Lung (tissue), 12 donors: ENCODE results near the gene SMAP1. TPM values are rescaled to one million over a fixed set of nuclear protein-coding genes. Genes with fewer than 3 reads are reported as not detected.

ENCODE experiments used
- ATAC-seq: fragments of 200-7000 bp; cut with Tn5 transposase; one replicate; pipeline ENCODE4 v1.9.1; 2020; ENCODE audit warnings: moderate number of reproducible peaks; ENCODE audit not compliant: insufficient read depth, low FRiP score
- DNase-seq, 3 donors: peaks; one replicate each; pipeline ENCODE4 v3.0.0-alpha.2; 2013 to 2017
- H3K27ac ChIP-seq, 2 donors: one replicate each; pipeline ENCODE4 v1.5.1; 2013; ENCODE audit warnings: mild to moderate bottlenecking in 2 of 2, moderate library complexity in 2 of 2, control low read depth in 1 of 2, inconsistent platforms in 1 of 2, low read depth in 1 of 2, low read length in 1 of 2
- H3K27me3 ChIP-seq, 3 donors: one replicate each; pipeline ENCODE4 v1.5.1; 2013; ENCODE audit warnings: low read length in 2 of 3; ENCODE audit not compliant: control insufficient read depth in 3 of 3, insufficient read depth in 3 of 3
- H3K36me3 ChIP-seq, 4 donors: one replicate each; pipeline ENCODE4 v1.5.1; 2013; ENCODE audit warnings: low read length in 4 of 4, mild to moderate bottlenecking in 1 of 4, moderate library complexity in 1 of 4; ENCODE audit not compliant: control insufficient read depth in 4 of 4, insufficient read depth in 4 of 4
- H3K4me1 ChIP-seq, 5 donors: one replicate each; pipeline ENCODE4 v1.5.1; 2013; ENCODE audit warnings: low read length in 5 of 5, mild to moderate bottlenecking in 2 of 5, moderate library complexity in 1 of 5; ENCODE audit not compliant: control insufficient read depth in 5 of 5, insufficient read depth in 5 of 5
- H3K4me3 ChIP-seq: one replicate; pipeline ENCODE4 v1.5.1; 2013; ENCODE audit warnings: mild to moderate bottlenecking, control low read depth, moderate library complexity
- H3K9ac ChIP-seq, 2 donors: one replicate each; pipeline ENCODE4 v1.5.1; 2013; ENCODE audit warnings: low read length in 2 of 2, control low read depth in 1 of 2; ENCODE audit not compliant: insufficient read depth in 1 of 2
- H3K9me3 ChIP-seq, 4 donors: one replicate each; pipeline ENCODE4 v1.5.1; 2013; ENCODE audit warnings: low read length in 3 of 4, mild to moderate bottlenecking in 1 of 4, moderate library complexity in 1 of 4; ENCODE audit not compliant: control insufficient read depth in 4 of 4, insufficient read depth in 3 of 4
- WGBS, 2 donors: extraction: QIAGEN DNeasy Blood & Tissue Kit; methylation state at CpG; one replicate each; pipeline ENCODE4 v1.1.7; 2013; 5-methylcytosine and 5-hydroxymethylcytosine counted together
- polyA plus RNA-seq, 2 donors: library from polyadenylated mRNA; stranded (reverse); fragments of 200-250 nt; gene quantifications; one replicate each; pipeline ENCODE4 v1.2.1, GENCODE V29; 2013
- total RNA-seq, 2 donors: library from RNA; depleted of rRNA in 1 of 2; stranded (reverse); fragments of >200 nt in 1 of 2; gene quantifications; one replicate each; pipeline ENCODE4 v1.2.1, GENCODE V29; 2014 to 2021
- TF ChIP-seq, protein P1 (sequence below): IDR thresholded peaks from 2 replicates; pipeline ENCODE4 v1.5.1; 2012; ENCODE audit warnings: mild to moderate bottlenecking; ENCODE audit errors: control extremely low read depth, extremely low read depth
- donor health status: control.
- donor health status: control.
- donor health status: Bipolar disorder and iron deficiency.
- donor health status: healthy.
- donor health status: DM: yes; HTN: yes; CAD: no.

Gene SMAP1
- total and polyA plus RNA-seq, 4 donors = 16.5 to 31.8 (median 19.6) TPM

DNA sequence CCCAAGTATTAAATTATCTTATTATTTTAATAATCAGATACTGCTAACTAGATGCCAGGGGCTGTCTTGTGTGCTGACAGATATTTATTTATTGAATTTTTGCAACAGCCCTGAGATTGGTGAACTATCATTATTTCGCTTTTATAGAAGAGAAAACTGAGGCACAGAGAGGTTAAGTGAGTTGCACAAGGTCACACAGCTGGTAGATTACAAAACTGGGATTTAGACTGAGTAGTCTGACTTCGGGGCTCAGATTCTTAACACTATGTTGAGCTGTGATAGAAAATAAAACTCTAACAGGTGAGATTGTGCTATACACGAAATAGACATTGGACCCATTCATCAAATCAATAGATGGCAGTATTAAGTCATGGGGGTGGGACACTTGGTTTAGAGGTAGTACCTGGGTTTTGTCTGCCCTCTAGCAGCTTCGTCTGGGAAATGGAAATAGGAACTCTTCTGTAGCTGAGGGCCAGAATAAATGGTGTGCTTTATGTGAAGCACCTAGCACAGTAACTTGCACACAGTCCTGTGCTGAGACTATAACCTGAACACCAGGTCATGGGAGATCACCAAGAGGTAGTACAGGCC, 175.7 kb downstream of the SMAP1 start:
- no peaks in the 10 kb centered on the region for H3K27me3 ChIP-seq
- 92 to 97% methylated on average over 4 of the region's 4 CpGs for WGBS, 2 donors
- H3K4me3 ChIP-seq = no peak overlapping the region
- ATAC-seq = no peak
- H3K4me1 ChIP-seq = peaks cover 0 to 7% (median 0%) of the 10 kb centered on the region in 5 donors
- H3K9ac ChIP-seq = no peak overlapping the region
- DNase-seq = no peak
- H3K36me3 ChIP-seq = peaks cover 0 to 2% (median 0%) of the 10 kb centered on the region in 4 donors
- H3K9me3 ChIP-seq = no peaks in the 10 kb centered on the region
- no peak overlapping the region for H3K27ac ChIP-seq
- TF ChIP-seq, protein P1, sequence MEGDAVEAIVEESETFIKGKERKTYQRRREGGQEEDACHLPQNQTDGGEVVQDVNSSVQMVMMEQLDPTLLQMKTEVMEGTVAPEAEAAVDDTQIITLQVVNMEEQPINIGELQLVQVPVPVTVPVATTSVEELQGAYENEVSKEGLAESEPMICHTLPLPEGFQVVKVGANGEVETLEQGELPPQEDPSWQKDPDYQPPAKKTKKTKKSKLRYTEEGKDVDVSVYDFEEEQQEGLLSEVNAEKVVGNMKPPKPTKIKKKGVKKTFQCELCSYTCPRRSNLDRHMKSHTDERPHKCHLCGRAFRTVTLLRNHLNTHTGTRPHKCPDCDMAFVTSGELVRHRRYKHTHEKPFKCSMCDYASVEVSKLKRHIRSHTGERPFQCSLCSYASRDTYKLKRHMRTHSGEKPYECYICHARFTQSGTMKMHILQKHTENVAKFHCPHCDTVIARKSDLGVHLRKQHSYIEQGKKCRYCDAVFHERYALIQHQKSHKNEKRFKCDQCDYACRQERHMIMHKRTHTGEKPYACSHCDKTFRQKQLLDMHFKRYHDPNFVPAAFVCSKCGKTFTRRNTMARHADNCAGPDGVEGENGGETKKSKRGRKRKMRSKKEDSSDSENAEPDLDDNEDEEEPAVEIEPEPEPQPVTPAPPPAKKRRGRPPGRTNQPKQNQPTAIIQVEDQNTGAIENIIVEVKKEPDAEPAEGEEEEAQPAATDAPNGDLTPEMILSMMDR = no peak

DNA sequence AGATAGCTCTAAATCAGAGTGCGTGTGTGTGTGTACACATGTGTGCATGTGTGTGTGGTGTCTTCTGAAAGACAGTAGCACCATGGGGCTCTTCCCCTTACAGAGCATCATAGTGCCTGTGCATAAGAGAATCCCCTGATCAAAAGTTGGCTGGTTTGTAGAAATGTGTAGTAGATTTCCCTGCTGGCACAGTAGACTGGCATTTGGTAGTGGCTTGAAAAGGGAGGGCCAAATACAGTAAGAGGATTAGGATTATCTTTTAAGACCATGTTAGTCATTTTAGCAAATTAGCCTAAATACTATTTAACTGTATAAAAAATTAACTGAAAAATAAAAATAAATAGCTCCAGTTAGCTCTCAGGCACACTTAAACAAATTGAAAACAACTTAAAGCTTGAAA, 176.6 kb downstream of the SMAP1 start:
- Histone ChIP-seq H3K27me3 (no peaks in the 10 kb centered on the region), H3K36me3 (peaks cover 0 to 2% (median 0%) of the 10 kb centered on the region in 4 donors), H3K27ac (no peak overlapping the region), H3K4me1 (peaks cover 0 to 1% (median 0%) of the 10 kb centered on the region in 5 donors), H3K9me3 (no peaks in the 10 kb centered on the region), H3K9ac (no peak overlapping the region), H3K4me3 (no peak overlapping the region)
- TF ChIP-seq, protein P1 = no peak
- WGBS, 2 donors = 94 to 98% methylated on average over 1 of the region's 1 CpG
- no peak for ATAC-seq
- DNase-seq = no peak

DNA sequence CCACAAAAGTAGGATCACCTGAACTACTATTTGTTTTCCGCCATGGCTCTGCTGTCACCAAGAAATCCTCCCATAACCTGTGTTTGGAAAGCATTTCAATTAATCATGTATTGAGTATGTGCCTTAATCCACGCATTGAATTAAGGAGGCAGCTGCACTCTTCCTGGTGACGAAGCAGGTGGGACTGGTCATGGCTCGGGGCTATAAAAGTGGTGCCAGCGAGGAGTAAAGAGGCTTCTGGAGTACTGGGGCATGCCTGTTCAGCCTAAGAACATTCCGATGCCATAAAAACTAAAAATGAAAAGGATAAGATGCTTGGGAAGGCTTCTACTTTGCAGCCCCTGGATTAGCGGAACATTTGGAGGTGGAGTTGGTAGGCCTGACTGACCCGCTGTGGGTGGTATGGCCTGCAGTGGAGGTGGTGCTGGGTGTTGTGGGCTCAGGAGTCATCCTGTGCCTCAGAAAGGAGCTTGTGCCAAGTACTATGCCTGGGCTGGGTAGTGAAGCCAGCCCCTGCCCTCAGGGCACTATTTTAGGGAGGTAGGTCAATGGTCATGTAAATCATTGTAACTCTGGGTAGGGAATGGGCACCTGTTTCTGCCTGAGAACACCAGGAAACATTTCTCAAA, 178.6 kb downstream of the SMAP1 start:
- no peaks in the 10 kb centered on the region for H3K9me3 ChIP-seq
- no peaks in the 10 kb centered on the region for H3K27me3 ChIP-seq
- no peak for ATAC-seq
- no peaks in the 10 kb centered on the region for H3K4me1 ChIP-seq
- H3K36me3 ChIP-seq = no peaks in the 10 kb centered on the region
- WGBS, 2 donors = 93 to 97% methylated on average over 8 of the region's 8 CpGs
- no peak overlapping the region for H3K27ac ChIP-seq
- H3K4me3 ChIP-seq = no peak overlapping the region
- DNase-seq = no peak
- TF ChIP-seq, protein P1 = no peak
- no peak overlapping the region for H3K9ac ChIP-seq
